T-cell (primary cell): ENCODE data around the gene SLC41A2. TPM values are rescaled to one million over a fixed set of nuclear protein-coding genes. Genes with fewer than 3 reads are reported as not detected.

Source experiments
- ATAC-seq, 4 experiments: fragments of 200-7000 bp in 3 of 4; fragments of 150-1000 bp in 1 of 4; cut with Tn5 transposase; replicated peaks in 1 of 4; 1 replicate in 3 of 4; 2 replicates in 1 of 4; pipeline ENCODE4 v1.10.0; 2021; ENCODE audit warnings: moderate library complexity in 3 of 4, mild to moderate bottlenecking in 2 of 4, moderate number of reproducible peaks in 1 of 4
- CTCF ChIA-PET, 2 donors: fragments of 300-600 bp; sonication (Branson Sonifier 250); formaldehyde crosslinking; loops; one replicate each; lab custom pipeline; 2022; ENCODE audit warnings: antibody characterized with exemption in 2 of 2; lab: Charles Lee
- POLR2A ChIA-PET, 2 donors: fragments of 300-600 bp; sonication (Branson Sonifier 250); formaldehyde crosslinking; loops; one replicate each; lab custom pipeline; 2022; ENCODE audit warnings: antibody characterized with exemption in 2 of 2; lab: Charles Lee
- DNase-seq, 35 experiments: peaks; one replicate each; pipeline versions ENCODE4 v3.0.0 to v3.0.0-alpha.2; 2013 to 2023
- H3K27ac ChIP-seq: one replicate; pipeline ENCODE4 v1.5.1; 2013; ENCODE audit warnings: low read length
- H3K27me3 ChIP-seq, 2 experiments: replicated peaks in 1 of 2; 1 replicate in 1 of 2; 2 replicates in 1 of 2; pipeline versions ENCODE4 v1.6.1 to v1.7.0; 2013; ENCODE audit warnings: low read length in 1 of 2, mixed read lengths in 1 of 2; ENCODE audit not compliant: control insufficient read depth in 2 of 2, insufficient read depth in 2 of 2; ENCODE audit errors: extremely low read depth in 1 of 2
- H3K36me3 ChIP-seq, 2 donors: 1 replicate in 1 of 2; 2 replicates in 1 of 2; pipeline versions ENCODE4 v1.6.1 to v1.7.0; 2013; ENCODE audit warnings: low read length in 1 of 2; ENCODE audit not compliant: control insufficient read depth in 2 of 2, insufficient read depth in 1 of 2; ENCODE audit errors: extremely low read depth in 1 of 2
- H3K4me1 ChIP-seq, 2 experiments: 1 replicate in 1 of 2; 2 replicates in 1 of 2; pipeline versions ENCODE4 v1.6.1 to v1.7.0; 2013; ENCODE audit warnings: low read length in 2 of 2, mixed read lengths in 1 of 2; ENCODE audit not compliant: insufficient read depth in 2 of 2, control insufficient read depth in 1 of 2; ENCODE audit errors: extremely low read depth in 1 of 2
- H3K4me3 ChIP-seq, 2 donors: 1 replicate in 1 of 2; 2 replicates in 1 of 2; pipeline versions ENCODE4 v1.5.1 to v1.7.0; 2013; ENCODE audit warnings: mild to moderate bottlenecking in 2 of 2, low read length in 1 of 2, moderate library complexity in 1 of 2; ENCODE audit not compliant: control insufficient read depth in 1 of 2; ENCODE audit errors: extremely low read depth in 1 of 2
- H3K9me3 ChIP-seq: 2 replicates; pipeline ENCODE4 v1.7.0; 2013
- H3K27ac Mint-ChIP-seq, 2 donors: one replicate each; pipeline ENCODE4 v1.8.0; 2020 to 2021; ENCODE audit warnings: mild to moderate bottlenecking in 2 of 2, mixed read lengths in 2 of 2
- H3K27me3 Mint-ChIP-seq, 2 donors: one replicate each; pipeline ENCODE4 v1.8.0; 2021 to 2022; ENCODE audit warnings: mixed read lengths in 2 of 2
- H3K36me3 Mint-ChIP-seq: one replicate; pipeline ENCODE4 v1.8.0; 2021; ENCODE audit warnings: mixed read lengths
- H3K4me1 Mint-ChIP-seq, 3 donors: one replicate each; pipeline ENCODE4 v1.8.0; 2020 to 2022; ENCODE audit warnings: mixed read lengths in 3 of 3, mild to moderate bottlenecking in 1 of 3
- H3K4me3 Mint-ChIP-seq, 3 donors: one replicate each; pipeline ENCODE4 v1.8.0; 2020 to 2022; ENCODE audit warnings: mild to moderate bottlenecking in 3 of 3, mixed read lengths in 3 of 3, moderate library complexity in 3 of 3
- H3K9me3 Mint-ChIP-seq, 3 donors: one replicate each; pipeline ENCODE4 v1.8.0; 2020 to 2022; ENCODE audit warnings: mixed read lengths in 3 of 3
- WGBS: methylation state at CpG from one replicate; pipeline ENCODE4 v1.1.5; 2013; ENCODE audit warnings: missing lambda C conversion rate; ENCODE audit not compliant: insufficient coverage; 5-methylcytosine and 5-hydroxymethylcytosine counted together
- total RNA-seq, 35 experiments: library from RNA in 6 of 35; stranded (reverse) in 6 of 35; fragments of 120-200 nt in 1 of 35; gene quantifications; one replicate each; pipeline versions ENCODE4 v1.2.1 to v1.2.4 and lab custom pipeline; 2013 to 2026

SLC41A2 gene
- total RNA-seq, 5 donors from 2014 or later (not counting 1 experiment from before 2014, with no cell fraction given): 2.4 to 3.8 (median 3.4) TPM

GRCh38 chr12:104935886-104936285 is 22.2 kb downstream of the SLC41A2 start:
- no peak overlapping the region for H3K4me3 Mint-ChIP-seq
- 100% methylated on average over 1 of the region's 2 CpGs for WGBS
- Histone ChIP-seq H3K27me3 (peaks cover 0 to 3% of the 10 kb centered on the region in 2 experiments), H3K27ac (no peak overlapping the region), H3K4me1 (no peaks in the 10 kb centered on the region), H3K4me3 (no peak overlapping the region), H3K9me3 (no peaks in the 10 kb centered on the region), H3K36me3 (no peaks in the 10 kb centered on the region)
- no peaks in the 10 kb centered on the region for H3K4me1 Mint-ChIP-seq
- ChIA-PET CTCF (interaction anchor here in 1 of 2 donors (0.7 kb wide), 1 partner anchor 12 kb away, joined by 6 read pairs; no protein-coding TSS in a partner anchor), POLR2A (interaction anchor here in 1 of 2 donors (0.7 kb wide), 1 partner anchor 180 kb away, joined by 3 read pairs; no protein-coding TSS in a partner anchor)
- DNase-seq: no peak
- peaks cover 0 to 7% of the 10 kb centered on the region in 2 donors for H3K27me3 Mint-ChIP-seq
- no peak overlapping the region for H3K27ac Mint-ChIP-seq
- no peaks in the 10 kb centered on the region for H3K36me3 Mint-ChIP-seq
- ATAC-seq: no peak
- H3K9me3 Mint-ChIP-seq: no peaks in the 10 kb centered on the region

GRCh38 chr12:104933778-104934177 is 24.3 kb downstream of the SLC41A2 start:
- POLR2A ChIA-PET: interaction anchor here in 1 of 2 donors (0.7 kb wide), 1 partner anchor 145 kb away, joined by 7 read pairs; no protein-coding TSS in a partner anchor
- CTCF ChIA-PET: interaction anchor here (0.6 kb wide), 3 partner anchors 36 to 365 kb away, joined by 5 to 10 read pairs (median 7); no protein-coding TSS in a partner anchor
- Mint-ChIP-seq H3K4me3 (no peak overlapping the region), H3K4me1 (peaks cover 0 to 4% (median 1%) of the 10 kb centered on the region in 3 donors), H3K27me3 (peaks cover 0 to 7% of the 10 kb centered on the region in 2 donors), H3K36me3 (no peaks in the 10 kb centered on the region), H3K9me3 (no peaks in the 10 kb centered on the region), H3K27ac (no peak overlapping the region)
- Histone ChIP-seq H3K4me3 (no peak overlapping the region), H3K4me1 (no peaks in the 10 kb centered on the region), H3K9me3 (no peaks in the 10 kb centered on the region), H3K27ac (no peak overlapping the region), H3K36me3 (no peaks in the 10 kb centered on the region), H3K27me3 (no peaks in the 10 kb centered on the region)
- 40% methylated on average over 1 of the region's 3 CpGs for WGBS
- ATAC-seq (no peak), DNase-seq (no peak)

- CTCF ChIA-PET: interaction anchor here (0.6 kb wide), 3 partner anchors 36 to 364 kb away, joined by 5 to 10 read pairs (median 7); no protein-coding TSS in a partner anchor
- H3K4me1 Mint-ChIP-seq: peaks cover 0 to 4% (median 1%) of the 10 kb centered on the region in 3 donors
- no peaks in the 10 kb centered on the region for H3K9me3 ChIP-seq
- H3K36me3 ChIP-seq: no peaks in the 10 kb centered on the region
- no peak overlapping the region for H3K27ac ChIP-seq
- no CpG with 5 or more reads among the region's 1 CpG for whole genome bisulfite sequencing
- POLR2A ChIA-PET: interaction anchor here in 1 of 2 donors (0.7 kb wide), 1 partner anchor 145 kb away, joined by 7 read pairs; no protein-coding TSS in a partner anchor
- ATAC-seq (no peak), DNase-seq (no peak)
- no peak overlapping the region for H3K4me3 Mint-ChIP-seq
- H3K36me3 Mint-ChIP-seq: no peaks in the 10 kb centered on the region
- H3K27me3 Mint-ChIP-seq: peaks cover 0 to 7% of the 10 kb centered on the region in 2 donors
- H3K9me3 Mint-ChIP-seq: no peaks in the 10 kb centered on the region
- no peaks in the 10 kb centered on the region for H3K27me3 ChIP-seq
- H3K4me1 ChIP-seq: no peaks in the 10 kb centered on the region
- no peak overlapping the region for H3K4me3 ChIP-seq
- no peak overlapping the region for H3K27ac Mint-ChIP-seq
These were observed 25.0 kb downstream of the SLC41A2 start for GRCh38 chr12:104933128-104933527.

- DNase-seq: peak in 1 of 35 experiments; percentile 15
- no peaks in the 10 kb centered on the region for H3K27me3 Mint-ChIP-seq
- H3K27ac ChIP-seq: no peak overlapping the region
These were observed 27.4 kb downstream of the SLC41A2 start for GRCh38 chr12:104930388-104931326.

GRCh38 chr12:104929977-104930376 is 28.1 kb downstream of the SLC41A2 start:
- Mint-ChIP-seq H3K36me3 (no peaks in the 10 kb centered on the region), H3K27me3 (no peaks in the 10 kb centered on the region), H3K4me1 (peaks cover 0 to 4% (median 1%) of the 10 kb centered on the region in 3 donors), H3K4me3 (no peak overlapping the region), H3K9me3 (no peaks in the 10 kb centered on the region), H3K27ac (no peak overlapping the region)
- DNase-seq (no peak), ATAC-seq (no peak)
- ChIA-PET CTCF (no interaction called here), POLR2A (interaction anchor here in 1 of 2 donors (0.8 kb wide), 1 partner anchor 8 kb away, joined by 4 read pairs; no protein-coding TSS in a partner anchor)
- no peaks in the 10 kb centered on the region for H3K4me1 ChIP-seq
- H3K27me3 ChIP-seq: no peaks in the 10 kb centered on the region
- H3K4me3 ChIP-seq: no peak overlapping the region
- H3K9me3 ChIP-seq: no peaks in the 10 kb centered on the region
- whole genome bisulfite sequencing: no CpG with 5 or more reads among the region's 2 CpGs
- no peaks in the 10 kb centered on the region for H3K36me3 ChIP-seq
- H3K27ac ChIP-seq: no peak overlapping the region

More at GRCh38 chr12:104930388-104931326, 27.4 kb downstream of the SLC41A2 start:
- no peak overlapping the region for H3K27ac Mint-ChIP-seq
- Histone ChIP-seq H3K27me3 (no peaks in the 10 kb centered on the region), H3K36me3 (no peaks in the 10 kb centered on the region), H3K4me1 (no peaks in the 10 kb centered on the region), H3K9me3 (no peaks in the 10 kb centered on the region), H3K4me3 (no peak overlapping the region)
- no peaks in the 10 kb centered on the region for H3K9me3 Mint-ChIP-seq
- ATAC-seq: no peak
- H3K36me3 Mint-ChIP-seq: no peaks in the 10 kb centered on the region
- WGBS: 31% methylated on average over 3 of the region's 4 CpGs
- POLR2A ChIA-PET: interaction anchor here in 1 of 2 donors (0.6 to 0.8 kb wide), 2 partner anchors 9 to 11 kb away, joined by 3 to 4 read pairs; no protein-coding TSS in a partner anchor
- H3K4me1 Mint-ChIP-seq: peaks cover 0 to 4% (median 1%) of the 10 kb centered on the region in 3 donors
- CTCF ChIA-PET: no interaction called here
- no peak overlapping the region for H3K4me3 Mint-ChIP-seq

- H3K4me3 Mint-ChIP-seq: no peak overlapping the region
These were observed 28.7 kb downstream of the SLC41A2 start for GRCh38 chr12:104929368-104929767.

More at GRCh38 chr12:104929368-104929767, 28.7 kb downstream of the SLC41A2 start:
- Mint-ChIP-seq H3K36me3 (no peaks in the 10 kb centered on the region), H3K27ac (no peak overlapping the region), H3K9me3 (no peaks in the 10 kb centered on the region), H3K27me3 (no peaks in the 10 kb centered on the region), H3K4me1 (peaks cover 0 to 4% (median 1%) of the 10 kb centered on the region in 3 donors)
- POLR2A ChIA-PET: no interaction called here
- CTCF ChIA-PET: no interaction called here
- Histone ChIP-seq H3K36me3 (no peaks in the 10 kb centered on the region), H3K4me1 (no peaks in the 10 kb centered on the region), H3K4me3 (no peak overlapping the region), H3K9me3 (no peaks in the 10 kb centered on the region), H3K27ac (no peak overlapping the region), H3K27me3 (no peaks in the 10 kb centered on the region)
- DNase-seq (no peak), ATAC-seq (no peak)
- WGBS: 94% methylated on average over 2 of the region's 2 CpGs
